NCI-H446 (cell line): ENCODE measurements around the gene CDC42EP5.
"Not testable (repeated sequence)": the region's sequence is repeated elsewhere in the genome, so short reads cannot be mapped to it uniquely, and the experiment has no call there.

Experiments used
- DNase-seq, 2 experiments: peaks; one replicate each; lab custom pipeline; 2025; lab: John Stamatoyannopoulos, UW

CDC42EP5 gene

GRCh38 chr19:54448040-54448773 is 24.9 kb downstream of the CDC42EP5 start:
- DNase-seq: peak in 1 of 2 experiments; percentile 32

DNA sequence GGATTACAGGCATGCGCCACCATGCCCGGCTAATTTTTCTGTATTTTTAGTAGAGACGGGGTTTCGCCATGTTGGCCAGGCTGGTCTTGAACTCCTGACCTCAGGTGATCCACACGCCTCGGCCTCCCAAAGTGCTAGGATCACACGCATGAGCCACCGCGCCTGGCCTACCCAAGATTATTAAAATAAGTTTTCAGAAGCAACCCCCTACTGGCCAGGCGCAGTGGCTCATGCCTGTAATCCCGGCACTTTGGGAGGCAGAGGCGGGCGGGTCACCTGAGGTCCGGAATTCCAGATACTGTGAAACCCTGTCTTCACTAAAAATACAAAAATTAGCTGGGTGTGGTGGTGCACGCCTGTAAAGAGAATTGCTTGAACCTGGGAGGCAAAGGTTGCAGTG is 26.7 kb downstream of the CDC42EP5 start:
- not testable (repeated sequence) for DNase-seq

DNA sequence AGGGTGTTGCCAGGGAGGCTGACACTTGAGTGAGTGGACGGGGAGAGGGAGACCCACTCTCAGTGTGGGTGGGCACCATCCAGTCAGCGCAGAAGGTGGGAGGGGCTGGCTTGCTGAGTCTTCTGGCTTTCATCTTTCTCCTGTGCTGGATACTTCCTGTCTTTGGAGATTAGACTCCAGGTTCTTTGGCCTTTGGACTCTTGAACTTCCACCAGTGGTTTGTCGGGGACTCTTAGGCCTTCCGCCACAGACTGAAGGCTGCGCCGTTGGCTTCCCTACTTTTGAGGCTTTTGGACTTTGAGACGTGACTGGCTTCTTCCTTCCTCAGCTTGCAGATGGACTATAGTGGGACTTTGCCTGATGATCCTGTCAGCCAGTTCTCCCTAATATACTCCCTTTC is 28.4 kb downstream of the CDC42EP5 start:
- no peak for DNase-seq

DNA sequence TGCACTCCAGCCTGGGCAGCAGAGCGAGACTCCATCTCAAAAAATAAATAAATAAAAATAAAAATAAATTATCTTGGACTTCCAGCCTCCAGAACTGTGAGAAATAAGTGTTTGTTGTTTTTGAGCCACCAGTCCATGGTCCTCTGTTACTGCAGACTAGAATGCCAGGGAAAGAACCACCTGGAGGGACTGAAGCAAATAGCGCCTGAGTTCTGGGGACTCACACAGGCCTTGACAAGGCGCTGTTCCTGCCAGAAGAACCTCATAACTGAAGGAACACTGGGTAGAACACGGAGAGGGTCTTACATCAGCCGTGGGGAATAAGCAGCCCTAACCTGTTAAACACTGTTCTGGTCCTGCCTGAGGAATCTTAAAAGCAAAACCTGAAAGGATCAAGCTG is 32.5 kb downstream of the CDC42EP5 start:
- no peak for DNase-seq

GRCh38 chr19:54439174-54439851 is 33.8 kb downstream of the CDC42EP5 start:
- DNase-seq: no peak

- DNase-seq: no peak
Observed at GRCh38 chr19:54436628-54437252, 36.4 kb downstream of the CDC42EP5 start.

DNA sequence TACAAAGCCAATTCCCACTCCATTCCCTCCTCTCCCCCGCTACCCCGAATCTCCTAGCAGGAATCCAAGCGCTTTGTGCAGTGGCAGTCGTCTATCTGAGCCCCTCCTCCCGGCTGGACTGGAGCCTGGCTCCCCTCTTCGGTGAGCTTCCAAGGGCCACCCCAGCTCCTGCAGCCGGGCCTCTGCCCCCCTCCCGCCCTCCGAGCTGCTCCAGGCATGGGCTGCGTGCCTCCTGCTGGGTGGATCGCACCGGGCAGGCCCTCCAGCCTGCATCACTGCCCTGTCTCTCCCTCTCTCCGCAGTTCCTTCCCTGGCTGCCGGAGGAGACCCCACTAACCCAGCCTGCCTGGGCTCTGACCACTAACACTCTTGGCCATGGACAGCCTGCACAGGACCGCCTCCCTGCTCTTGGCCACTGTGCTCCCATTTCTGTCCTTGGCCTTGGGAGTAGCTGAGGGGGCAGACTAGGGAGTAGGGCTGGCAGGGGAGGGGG is 37.0 kb downstream of the CDC42EP5 start:
- no peak for DNase-seq

- DNase-seq: no peak
Observed at GRCh38 chr19:54435551-54436016, 37.5 kb downstream of the CDC42EP5 start.

- no peak for DNase-seq
Observed at GRCh38 chr19:54434873-54435214, 38.3 kb downstream of the CDC42EP5 start.

GRCh38 chr19:54434112-54434872 is 38.8 kb downstream of the CDC42EP5 start:
- DNase-seq: no peak

DNA sequence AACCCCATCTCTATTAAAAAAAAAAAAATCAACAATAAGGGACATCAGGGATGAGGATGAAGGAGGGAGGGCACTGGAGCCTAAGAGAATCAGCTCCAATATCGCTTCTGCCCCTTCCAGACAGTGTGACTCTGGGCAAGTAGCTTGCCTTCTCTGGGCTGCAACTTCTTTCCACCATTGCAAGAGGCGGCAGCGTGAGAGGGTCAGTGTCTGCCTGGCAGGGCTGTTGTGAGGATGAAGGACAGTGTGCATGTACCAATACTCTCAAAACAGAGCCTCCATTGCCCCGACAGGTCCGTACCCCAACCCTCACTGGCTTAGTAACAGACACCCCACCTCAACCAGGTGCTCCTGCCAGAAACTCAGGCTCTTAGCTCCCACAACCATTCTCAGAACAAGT is 39.4 kb downstream of the CDC42EP5 start:
- no peak for DNase-seq

- no peak for DNase-seq
Observed at GRCh38 chr19:54432144-54432738, 40.9 kb downstream of the CDC42EP5 start.

DNA sequence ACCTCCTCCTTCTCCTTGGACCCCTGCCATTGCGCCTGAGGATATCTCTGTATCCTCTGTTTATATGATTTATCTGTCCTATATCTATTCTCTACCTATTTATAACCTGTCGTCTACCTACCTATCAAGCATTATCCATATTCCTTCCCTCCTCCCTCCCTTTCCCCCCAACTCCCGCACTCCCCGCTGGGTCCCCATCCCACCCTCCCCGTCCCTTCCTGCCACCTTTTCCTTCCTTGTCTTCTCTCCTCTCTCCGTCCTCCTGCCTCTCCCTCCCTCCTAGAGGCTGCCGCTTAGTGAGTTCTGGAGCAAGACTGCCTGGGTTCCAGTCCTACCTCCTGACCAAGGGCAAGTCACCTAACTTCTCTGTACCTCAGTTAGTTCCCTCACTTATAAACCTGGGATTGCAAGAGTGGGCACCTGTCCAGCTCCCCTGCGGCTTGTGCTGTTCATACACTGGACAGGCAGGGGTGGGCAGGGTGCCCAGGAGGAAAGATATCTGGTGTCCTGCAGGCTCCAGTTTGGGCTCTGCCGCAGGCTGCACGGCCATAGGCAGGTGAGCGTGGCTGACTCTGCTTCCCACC is 41.7 kb downstream of the CDC42EP5 start:
- peak in 1 of 2 experiments; percentile 30 for DNase-seq

GRCh38 chr19:54430306-54431254 is 42.5 kb downstream of the CDC42EP5 start:
- DNase-seq: peak in 1 of 2 experiments; percentile 25

DNA sequence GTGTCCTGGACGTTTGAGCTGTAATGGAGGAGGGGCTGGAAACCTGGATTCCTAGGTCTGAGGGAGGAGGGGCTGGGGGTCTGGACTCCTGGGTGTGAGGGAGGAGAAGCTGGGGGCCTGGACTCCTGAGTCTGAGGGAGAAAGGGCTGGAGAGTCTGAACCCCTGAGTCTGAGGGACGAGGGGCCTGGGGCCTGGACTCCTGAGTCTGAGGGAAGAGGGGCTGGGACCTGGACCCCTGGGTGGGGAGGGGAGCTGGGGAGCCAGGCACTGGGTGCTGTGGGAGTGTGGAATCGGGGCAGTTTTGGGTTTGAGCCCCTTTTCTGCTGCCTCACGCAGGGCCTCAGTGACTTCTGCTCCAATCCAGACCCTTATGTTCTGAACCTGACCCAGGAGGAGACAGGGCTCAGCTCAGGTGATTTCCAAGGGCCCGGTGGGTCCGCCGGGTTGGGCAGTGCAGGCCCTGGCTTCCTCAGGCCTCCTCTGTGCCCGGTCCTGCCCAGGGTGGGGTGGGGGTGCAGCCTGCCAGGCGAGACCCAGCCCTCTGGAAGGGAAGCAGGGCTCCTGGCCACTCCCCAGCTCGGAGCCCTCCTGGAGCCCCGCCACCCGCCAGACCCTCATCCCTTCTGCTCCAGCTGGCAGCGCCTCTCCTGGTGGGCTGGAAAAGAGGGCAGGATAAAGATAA is 43.4 kb downstream of the CDC42EP5 start:
- no peak for DNase-seq

DNA sequence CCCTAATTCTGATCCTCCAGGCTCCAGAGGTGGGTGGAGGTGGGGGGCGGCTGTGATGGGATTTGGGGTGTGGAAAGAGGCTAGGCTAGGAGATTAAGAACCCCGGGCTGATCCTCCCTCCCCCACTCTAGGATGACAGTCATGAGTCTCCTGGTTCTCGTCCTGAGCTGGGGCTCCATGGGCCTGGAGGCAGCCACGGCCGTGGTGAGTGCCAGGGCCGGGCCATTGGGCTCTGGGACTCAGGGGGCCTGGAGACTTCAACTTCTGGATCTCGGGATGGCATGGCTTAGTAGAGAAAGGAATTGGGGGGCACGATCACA is 44.0 kb downstream of the CDC42EP5 start:
- no peak for DNase-seq

- no peak for DNase-seq
Observed at GRCh38 chr19:54428323-54429175, 44.5 kb downstream of the CDC42EP5 start.

GRCh38 chr19:54427586-54427985 is 45.5 kb downstream of the CDC42EP5 start:
- no peak for DNase-seq
